ENCODE measurements around the gene ATP6AP1. TPM values are rescaled to one million over a fixed set of nuclear protein-coding genes. Genes with fewer than 3 reads are reported as not detected.
A peak's percentile ranks its signal among the peaks of the same experiment; 100 is the strongest.

The ATP6AP1 gene
- total and polyA plus RNA-seq, 7 experiments from 2014 or later, result 37.8 to 118 (median 56.6) TPM

DNA sequence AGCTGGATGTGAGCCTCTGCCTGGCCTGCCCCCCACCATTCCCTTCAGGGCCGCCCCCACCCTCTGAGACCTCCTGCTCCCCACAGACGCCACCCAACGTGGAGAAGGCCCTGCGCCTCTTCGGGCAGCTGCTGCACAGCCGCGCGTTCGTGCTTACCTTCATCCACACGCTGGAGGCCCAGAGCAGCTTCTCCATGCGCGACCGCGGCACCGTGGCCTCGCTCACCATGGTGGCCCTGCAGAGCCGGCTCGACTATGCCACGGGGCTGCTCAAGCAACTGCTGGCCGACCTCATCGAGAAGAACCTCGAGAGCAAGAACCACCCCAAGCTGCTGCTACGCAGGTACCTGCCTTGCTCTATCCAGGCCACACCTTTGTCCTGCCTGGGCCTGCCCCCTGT, 39.7 kb downstream of the ATP6AP1 start:
- ATAC-seq, result no peak
- Mint-ChIP-seq H3K4me1 (no peaks in the 10 kb centered on the region), H3K9me3 (peaks cover 0 to 2% (median 0%) of the 10 kb centered on the region in 11 donors), H3K27ac (no peak overlapping the region), H3K36me3 (no peaks in the 10 kb centered on the region), H3K27me3 (no peaks in the 10 kb centered on the region), H3K4me3 (no peak overlapping the region)
- intact Hi-C loops (cut with micrococcal nuclease), result no loop called here
- Histone ChIP-seq H3K27me3 (ENCODE audit: control insufficient read depth in 2 of 2, insufficient read depth in 2 of 2, low read length in 2 of 2) (no peaks in the 10 kb centered on the region), H3K36me3 (ENCODE audit: control insufficient read depth in 2 of 3, insufficient read depth in 3 of 3, low read length in 3 of 3) (peaks cover 0 to 72% (median 0%) of the 10 kb centered on the region in 3 experiments), H3K4me1 (ENCODE audit: control insufficient read depth in 2 of 2, insufficient read depth in 2 of 2, low read length in 2 of 2) (no peaks in the 10 kb centered on the region), H3K27ac (ENCODE audit: low read depth, low read length) (no peak overlapping the region), H3K9me3 (ENCODE audit: control insufficient read depth in 2 of 3, low read length in 3 of 3) (no peaks in the 10 kb centered on the region), H3K4me3 (ENCODE audit: low read length) (no peak overlapping the region)
- POLR2A ChIA-PET, result no interaction called here
- no peak for DNase-seq
- CTCF ChIA-PET, result no interaction called here

DNA sequence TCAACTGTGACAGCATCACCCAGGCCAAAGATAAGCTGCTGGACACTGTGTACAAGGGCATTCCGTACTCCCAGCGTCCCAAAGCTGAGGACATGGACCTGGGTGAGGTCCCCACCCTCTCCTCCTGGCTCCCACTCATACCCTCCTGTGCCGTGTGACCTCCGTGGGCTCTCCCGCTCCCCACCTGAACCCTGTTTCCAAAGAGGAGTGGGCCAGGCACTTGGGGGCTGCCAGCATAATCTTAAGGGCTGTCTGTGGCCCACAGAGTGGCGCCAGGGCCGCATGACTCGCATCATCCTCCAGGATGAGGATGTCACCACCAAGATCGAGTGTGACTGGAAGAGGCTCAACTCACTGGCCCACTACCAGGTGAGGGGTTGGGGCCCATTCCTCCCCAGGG, 40.6 kb downstream of the ATP6AP1 start:
- no peak overlapping the region for H3K27ac Mint-ChIP-seq
- peaks cover 0 to 66% (median 0%) of the 10 kb centered on the region in 3 experiments for H3K36me3 ChIP-seq (ENCODE audit: control insufficient read depth in 2 of 3, insufficient read depth in 3 of 3, low read length in 3 of 3)
- ATAC-seq (no peak), DNase-seq (no peak)
- H3K4me1 Mint-ChIP-seq, result peaks cover 0 to 2% (median 0%) of the 10 kb centered on the region in 7 donors
- intact Hi-C loops (cut with micrococcal nuclease), result no loop called here
- no peak overlapping the region for H3K27ac ChIP-seq (ENCODE audit: low read depth, low read length)
- POLR2A ChIA-PET, result no interaction called here
- H3K27me3 ChIP-seq (ENCODE audit: control insufficient read depth in 2 of 2, insufficient read depth in 2 of 2, low read length in 2 of 2), result no peaks in the 10 kb centered on the region
- no peaks in the 10 kb centered on the region for H3K4me1 ChIP-seq (ENCODE audit: control insufficient read depth in 2 of 2, insufficient read depth in 2 of 2, low read length in 2 of 2)
- H3K9me3 ChIP-seq (ENCODE audit: control insufficient read depth in 2 of 3, low read length in 3 of 3), result no peaks in the 10 kb centered on the region
- H3K4me3 Mint-ChIP-seq, result no peak overlapping the region
- no peak overlapping the region for H3K4me3 ChIP-seq (ENCODE audit: low read length)
- peaks cover 0 to 2% (median 0%) of the 10 kb centered on the region in 11 donors for H3K9me3 Mint-ChIP-seq
- CTCF ChIA-PET, result no interaction called here
- H3K36me3 Mint-ChIP-seq, result no peaks in the 10 kb centered on the region
- H3K27me3 Mint-ChIP-seq, result no peaks in the 10 kb centered on the region

DNA sequence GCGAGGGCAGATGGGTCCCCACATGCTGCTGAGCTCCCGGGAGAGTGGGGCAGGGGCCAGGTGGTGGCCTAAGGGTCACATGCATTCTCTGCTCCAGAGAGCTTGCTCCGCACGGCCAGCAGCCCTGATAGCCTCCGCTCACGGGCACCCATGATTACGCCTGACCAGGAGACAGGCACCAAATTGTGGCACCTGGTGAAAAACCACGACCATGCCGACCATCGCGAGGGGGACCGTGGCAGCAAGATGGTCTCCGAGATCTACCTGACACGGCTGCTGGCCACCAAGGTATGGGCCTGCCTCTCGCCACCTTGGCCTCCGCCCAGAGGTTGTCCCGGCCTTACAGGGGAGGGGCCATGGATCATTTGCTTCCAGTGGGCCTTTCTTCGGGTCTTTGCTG, 41.4 kb downstream of the ATP6AP1 start:
- CTCF ChIA-PET, result no interaction called here
- peaks cover 0 to 2% (median 0%) of the 10 kb centered on the region in 7 donors for H3K4me1 Mint-ChIP-seq
- no peak for DNase-seq
- no peaks in the 10 kb centered on the region for H3K27me3 Mint-ChIP-seq
- H3K27ac Mint-ChIP-seq, result no peak overlapping the region
- no peak overlapping the region for H3K4me3 ChIP-seq (ENCODE audit: low read length)
- POLR2A ChIA-PET, result no interaction called here
- H3K9me3 ChIP-seq (ENCODE audit: control insufficient read depth in 2 of 3, low read length in 3 of 3), result no peaks in the 10 kb centered on the region
- no peak for ATAC-seq
- peaks cover 0 to 2% (median 0%) of the 10 kb centered on the region in 11 donors for H3K9me3 Mint-ChIP-seq
- peaks cover 0 to 59% (median 0%) of the 10 kb centered on the region in 3 experiments for H3K36me3 ChIP-seq (ENCODE audit: control insufficient read depth in 2 of 3, insufficient read depth in 3 of 3, low read length in 3 of 3)
- intact Hi-C loops (cut with micrococcal nuclease), result no loop called here
- H3K4me1 ChIP-seq (ENCODE audit: control insufficient read depth in 2 of 2, insufficient read depth in 2 of 2, low read length in 2 of 2), result no peaks in the 10 kb centered on the region
- H3K4me3 Mint-ChIP-seq, result no peak overlapping the region
- no peaks in the 10 kb centered on the region for H3K27me3 ChIP-seq (ENCODE audit: control insufficient read depth in 2 of 2, insufficient read depth in 2 of 2, low read length in 2 of 2)
- no peak overlapping the region for H3K27ac ChIP-seq (ENCODE audit: low read depth, low read length)
- H3K36me3 Mint-ChIP-seq, result no peaks in the 10 kb centered on the region

DNA sequence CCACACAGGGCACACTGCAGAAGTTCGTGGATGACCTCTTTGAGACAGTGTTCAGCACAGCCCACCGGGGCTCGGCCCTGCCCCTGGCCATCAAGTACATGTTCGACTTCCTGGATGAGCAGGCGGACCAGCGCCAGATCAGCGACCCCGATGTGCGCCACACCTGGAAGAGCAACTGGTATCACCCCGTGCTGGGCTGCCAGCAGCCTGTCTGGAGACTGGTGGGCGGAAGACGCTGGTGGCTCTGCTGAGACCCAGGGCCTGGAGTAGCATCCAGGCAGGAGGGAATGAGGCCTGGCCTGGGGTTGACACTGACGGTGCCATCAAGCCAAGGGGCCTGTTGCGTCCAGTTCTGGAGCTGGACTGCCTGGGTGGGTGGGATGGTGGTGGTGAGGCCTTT, 42.0 kb downstream of the ATP6AP1 start:
- peaks cover 0 to 2% (median under 1%) of the 10 kb centered on the region in 7 donors for H3K4me1 Mint-ChIP-seq
- peaks cover 0 to 2% (median 0%) of the 10 kb centered on the region in 11 donors for H3K9me3 Mint-ChIP-seq
- H3K27ac Mint-ChIP-seq, result no peak overlapping the region
- Histone ChIP-seq H3K36me3 (ENCODE audit: control insufficient read depth in 2 of 3, insufficient read depth in 3 of 3, low read length in 3 of 3) (peaks cover 0 to 53% (median 0%) of the 10 kb centered on the region in 3 experiments), H3K4me1 (ENCODE audit: control insufficient read depth in 2 of 2, insufficient read depth in 2 of 2, low read length in 2 of 2) (no peaks in the 10 kb centered on the region), H3K9me3 (ENCODE audit: control insufficient read depth in 2 of 3, low read length in 3 of 3) (no peaks in the 10 kb centered on the region), H3K27ac (ENCODE audit: low read depth, low read length) (no peak overlapping the region), H3K4me3 (ENCODE audit: low read length) (no peak overlapping the region), H3K27me3 (ENCODE audit: control insufficient read depth in 2 of 2, insufficient read depth in 2 of 2, low read length in 2 of 2) (no peaks in the 10 kb centered on the region)
- intact Hi-C loops (cut with micrococcal nuclease), result no loop called here
- CTCF ChIA-PET, result no interaction called here
- POLR2A ChIA-PET, result no interaction called here
- peaks cover 0 to 2% (median 0%) of the 10 kb centered on the region in 5 donors for H3K36me3 Mint-ChIP-seq
- no peaks in the 10 kb centered on the region for H3K27me3 Mint-ChIP-seq
- ATAC-seq, result no peak
- no peak overlapping the region for H3K4me3 Mint-ChIP-seq
- DNase-seq, result no peak

DNA sequence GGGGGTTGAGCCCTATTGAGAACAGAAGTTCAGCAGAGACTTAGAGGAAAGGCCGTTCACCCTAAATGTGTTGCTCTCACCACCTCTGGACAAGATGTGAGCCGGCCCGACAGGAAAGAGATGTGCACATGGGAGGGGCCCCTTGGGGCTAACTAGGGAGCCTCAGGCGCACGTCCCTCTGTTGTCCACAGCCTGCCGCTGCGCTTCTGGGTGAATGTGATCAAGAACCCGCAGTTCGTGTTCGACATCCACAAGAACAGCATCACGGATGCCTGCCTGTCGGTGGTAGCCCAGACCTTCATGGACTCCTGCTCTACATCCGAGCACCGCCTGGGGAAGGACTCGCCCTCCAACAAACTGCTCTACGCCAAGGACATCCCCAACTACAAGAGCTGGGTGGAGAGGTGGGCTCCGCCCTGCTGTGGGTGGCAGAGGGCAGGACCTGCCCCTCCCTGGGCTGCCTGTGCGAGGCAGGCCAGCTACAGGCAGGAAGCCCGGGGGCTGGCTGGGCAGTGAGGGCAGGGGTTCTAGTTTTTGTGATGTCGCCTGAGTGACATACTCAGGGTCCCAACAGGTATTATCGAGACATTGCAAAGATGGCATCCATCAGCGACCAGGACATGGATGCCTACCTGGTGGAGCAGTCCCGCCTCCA, 42.6 kb downstream of the ATP6AP1 start:
- CTCF ChIA-PET, result no interaction called here
- H3K27ac Mint-ChIP-seq, result no peak overlapping the region
- Histone ChIP-seq H3K4me3 (ENCODE audit: low read length) (no peak overlapping the region), H3K27ac (ENCODE audit: low read depth, low read length) (no peak overlapping the region), H3K9me3 (ENCODE audit: control insufficient read depth in 2 of 3, low read length in 3 of 3) (no peaks in the 10 kb centered on the region), H3K27me3 (ENCODE audit: control insufficient read depth in 2 of 2, insufficient read depth in 2 of 2, low read length in 2 of 2) (no peaks in the 10 kb centered on the region), H3K36me3 (ENCODE audit: control insufficient read depth in 2 of 3, insufficient read depth in 3 of 3, low read length in 3 of 3) (peaks cover 0 to 47% (median 0%) of the 10 kb centered on the region in 3 experiments), H3K4me1 (ENCODE audit: control insufficient read depth in 2 of 2, insufficient read depth in 2 of 2, low read length in 2 of 2) (no peaks in the 10 kb centered on the region)
- peaks cover 0 to 5% (median 4%) of the 10 kb centered on the region in 7 donors for H3K4me1 Mint-ChIP-seq
- no peaks in the 10 kb centered on the region for H3K27me3 Mint-ChIP-seq
- intact Hi-C loops (cut with micrococcal nuclease), result no loop called here
- H3K4me3 Mint-ChIP-seq, result no peak overlapping the region
- POLR2A ChIA-PET, result no interaction called here
- peaks cover 0 to 5% (median 0%) of the 10 kb centered on the region in 5 donors for H3K36me3 Mint-ChIP-seq
- H3K9me3 Mint-ChIP-seq, result peaks cover 0 to 2% (median 0%) of the 10 kb centered on the region in 11 donors
- DNase-seq (no peak), ATAC-seq (no peak)

DNA sequence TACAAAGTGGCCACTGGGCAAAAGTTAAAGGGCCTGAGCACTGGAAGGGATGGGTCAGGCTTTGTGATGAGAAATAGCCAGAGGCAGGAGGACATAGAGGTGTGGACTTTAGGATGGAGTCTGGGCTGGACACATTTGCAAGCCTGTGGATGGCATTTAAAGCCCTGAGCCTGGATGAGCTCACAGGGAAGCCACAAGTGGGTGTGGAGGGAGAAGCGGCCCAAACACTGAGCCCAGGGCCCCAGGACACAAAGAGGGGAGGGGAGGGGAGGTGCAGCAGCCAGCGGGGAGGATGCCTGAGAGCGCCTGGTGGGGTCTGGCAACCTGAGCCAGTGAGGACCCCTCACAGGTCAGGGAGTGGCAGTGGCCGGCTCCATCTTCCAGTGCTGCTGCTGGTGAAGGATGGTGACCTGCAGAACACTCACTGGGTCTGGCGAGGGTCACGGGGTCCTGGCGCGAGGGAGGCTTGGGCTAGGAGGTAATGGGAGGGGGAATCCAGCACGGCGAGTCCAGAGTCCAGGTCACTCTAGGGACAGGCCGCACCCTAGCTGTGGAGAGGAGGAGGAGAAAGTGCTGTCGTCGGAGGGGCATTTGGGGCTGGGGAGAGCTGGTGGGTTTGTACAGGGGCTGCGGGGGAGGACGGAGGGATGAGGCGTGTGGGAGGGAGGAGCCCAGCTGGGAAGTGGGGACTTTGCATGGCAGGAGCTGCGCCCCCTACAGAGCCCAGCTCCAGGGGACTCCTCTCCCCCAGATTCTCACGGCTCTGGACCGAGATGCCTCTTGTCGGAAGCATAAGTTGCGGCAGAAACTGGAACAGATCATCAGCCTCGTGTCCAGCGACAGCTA, 43.6 kb downstream of the ATP6AP1 start:
- Mint-ChIP-seq H3K36me3 (peaks cover 0 to 5% (median 0%) of the 10 kb centered on the region in 5 donors), H3K4me1 (peaks cover 2 to 13% (median 11%) of the 10 kb centered on the region in 7 donors), H3K4me3 (no peak overlapping the region), H3K27ac (peak overlapping the region in 1 of 9 donors; percentile 51), H3K27me3 (no peaks in the 10 kb centered on the region), H3K9me3 (peaks cover 0 to 2% (median 0%) of the 10 kb centered on the region in 11 donors)
- no peaks in the 10 kb centered on the region for H3K27me3 ChIP-seq (ENCODE audit: control insufficient read depth in 2 of 2, insufficient read depth in 2 of 2, low read length in 2 of 2)
- peaks cover 0 to 3% of the 10 kb centered on the region in 2 donors for H3K4me1 ChIP-seq (ENCODE audit: control insufficient read depth in 2 of 2, insufficient read depth in 2 of 2, low read length in 2 of 2)
- no peaks in the 10 kb centered on the region for H3K9me3 ChIP-seq (ENCODE audit: control insufficient read depth in 2 of 3, low read length in 3 of 3)
- no peak overlapping the region for H3K27ac ChIP-seq (ENCODE audit: low read depth, low read length)
- DNase-seq (no peak), ATAC-seq (no peak)
- ChIA-PET CTCF (no interaction called here), POLR2A (interaction anchor here (1.2 kb wide), 1 partner anchor 15 kb away, joined by 3 read pairs; no protein-coding TSS in a partner anchor)
- H3K36me3 ChIP-seq (ENCODE audit: control insufficient read depth in 2 of 3, insufficient read depth in 3 of 3, low read length in 3 of 3), result peaks cover 0 to 39% (median 0%) of the 10 kb centered on the region in 3 experiments
- intact Hi-C loops (cut with micrococcal nuclease), result no loop called here
- no peak overlapping the region for H3K4me3 ChIP-seq (ENCODE audit: low read length)
